KMS-11 (cell line): ENCODE data around the gene OPRL1.

Experiments used
- H2AFZ ChIP-seq: fragments of 200-600 bp; sonication (generic); 2 replicates; pipeline ENCODE4 v1.6.1; 2016; ENCODE audit warnings: antibody characterized with exemption, mixed run types, low read depth
- H3K27ac ChIP-seq: fragments of 200-600 bp; sonication (generic); 2 replicates; pipeline ENCODE4 v1.6.1; 2016; ENCODE audit warnings: mild to moderate bottlenecking, mixed run types
- H3K27me3 ChIP-seq: fragments of 200-600 bp; sonication (generic); 2 replicates; pipeline ENCODE4 v1.6.1; 2017; ENCODE audit warnings: mild to moderate bottlenecking, low read depth, mixed run types, moderate library complexity; ENCODE audit not compliant: insufficient read depth
- H3K36me3 ChIP-seq: fragments of 200-600 bp; sonication (generic); 2 replicates; pipeline ENCODE4 v1.6.1; 2017; ENCODE audit warnings: mild to moderate bottlenecking, mixed run types; ENCODE audit not compliant: insufficient read depth
- H3K4me1 ChIP-seq: fragments of 200-600 bp; sonication (generic); 2 replicates; pipeline ENCODE4 v1.6.1; 2016; ENCODE audit warnings: mild to moderate bottlenecking, low read depth, mixed run types; ENCODE audit not compliant: poor library complexity, severe bottlenecking
- H3K4me2 ChIP-seq: fragments of 200-600 bp; sonication (generic); 2 replicates; pipeline ENCODE4 v1.7.0; 2016; ENCODE audit warnings: mild to moderate bottlenecking, mixed run types
- H3K4me3 ChIP-seq: fragments of 200-600 bp; sonication (generic); IDR thresholded peaks from 2 replicates; pipeline ENCODE4 v1.6.1; 2017; ENCODE audit warnings: low read depth, low read length, mixed read lengths; ENCODE audit not compliant: insufficient read depth
- H3K79me2 ChIP-seq: fragments of 200-600 bp; sonication (generic); 2 replicates; pipeline ENCODE4 v1.6.1; 2016; ENCODE audit warnings: low read depth, mixed run types; ENCODE audit not compliant: insufficient read depth
- H3K9ac ChIP-seq: fragments of 200-600 bp; sonication (generic); 2 replicates; pipeline ENCODE4 v1.6.1; 2016; ENCODE audit warnings: mild to moderate bottlenecking, mixed run types
- H4K20me1 ChIP-seq: fragments of 200-600 bp; sonication (generic); 2 replicates; pipeline ENCODE4 v1.6.1; 2016; ENCODE audit warnings: mild to moderate bottlenecking, mixed run types; ENCODE audit not compliant: insufficient read depth
- CTCF ChIP-seq: fragments of 200-600 bp; sonication (generic); conservative IDR thresholded peaks from 2 replicates; pipeline ENCODE4 v1.6.1; 2017; ENCODE audit warnings: low read depth, mild to moderate bottlenecking, antibody characterized with exemption, low read length, moderate library complexity, mixed read lengths

Gene OPRL1

GRCh38 chr20:64064145-64064698, 15.7 kb upstream of the OPRL1 start:
- H3K4me1 ChIP-seq = peaks cover 45% of the 10 kb centered on the region
- no peak overlapping the region for H2AFZ ChIP-seq

GRCh38 chr20:64065062-64065973, 14.6 kb upstream of the OPRL1 start:
- Histone ChIP-seq H3K4me2 (peak overlapping the region; percentile 94), H3K27ac (peak overlapping the region; percentile 95), H4K20me1 (no peaks in the 10 kb centered on the region), H3K36me3 (no peaks in the 10 kb centered on the region), H3K79me2 (peaks cover 13% of the 10 kb centered on the region; the same call in 1 of the 2 replicates), H3K9ac (peak overlapping the region; percentile 54; the same call in 1 of the 2 replicates), H2AFZ (peak overlapping the region; percentile 10; the same call in 1 of the 2 replicates), H3K4me3 (no peak overlapping the region), H3K27me3 (peaks cover under 1% of the 10 kb centered on the region; the same call in 1 of the 2 replicates), H3K4me1 (peaks cover 45% of the 10 kb centered on the region)
- no peak for TF ChIP-seq CTCF

More at GRCh38 chr20:64064145-64064698, 15.7 kb upstream of the OPRL1 start:
- H3K36me3 ChIP-seq = no peaks in the 10 kb centered on the region
- H3K27me3 ChIP-seq = peaks cover 10% of the 10 kb centered on the region; the same call in 1 of the 2 replicates
- peak overlapping the region; percentile 51; the same call in 1 of the 2 replicates for H3K9ac ChIP-seq
- H3K4me2 ChIP-seq = peak overlapping the region; percentile 94
- H3K27ac ChIP-seq = peak overlapping the region; percentile 95
- no peak overlapping the region for H3K4me3 ChIP-seq
- H4K20me1 ChIP-seq = no peaks in the 10 kb centered on the region
- TF ChIP-seq CTCF = no peak
- peaks cover 13% of the 10 kb centered on the region; the same call in 1 of the 2 replicates for H3K79me2 ChIP-seq

GRCh38 chr20:64065974-64066343, 13.9 kb upstream of the OPRL1 start:
- Histone ChIP-seq H3K4me1 (peaks cover 45% of the 10 kb centered on the region), H3K79me2 (peaks cover 13% of the 10 kb centered on the region; the same call in 1 of the 2 replicates), H3K36me3 (no peaks in the 10 kb centered on the region), H3K9ac (peak overlapping the region; percentile 54; the same call in 1 of the 2 replicates), H3K4me2 (peak overlapping the region; percentile 94), H4K20me1 (no peaks in the 10 kb centered on the region), H3K4me3 (no peak overlapping the region), H3K27ac (peak overlapping the region; percentile 95), H2AFZ (no peak overlapping the region), H3K27me3 (no peaks in the 10 kb centered on the region)
- TF ChIP-seq CTCF = no peak

- Histone ChIP-seq H3K9ac (no peak overlapping the region; the same call in 1 of the 2 replicates), H3K27ac (peak overlapping the region; percentile 95; the same call in 1 of the 2 replicates), H3K4me2 (peak overlapping the region; percentile 94), H3K27me3 (no peaks in the 10 kb centered on the region), H3K79me2 (peaks cover 13% of the 10 kb centered on the region; the same call in 1 of the 2 replicates), H3K4me3 (no peak overlapping the region), H2AFZ (no peak overlapping the region), H3K4me1 (peaks cover 44% of the 10 kb centered on the region), H3K36me3 (no peaks in the 10 kb centered on the region), H4K20me1 (no peaks in the 10 kb centered on the region)
- TF ChIP-seq CTCF = no peak
These were observed 12.8 kb upstream of the OPRL1 start for GRCh38 chr20:64067005-64067632.
